Measurements from ENCODE around the gene PPP1R3A. TPM values are rescaled to one million over a fixed set of nuclear protein-coding genes. Genes with fewer than 3 reads are reported as not detected.

The PPP1R3A gene
- total RNA-seq, 1 donor from 2014 or later = not detected

DNA sequence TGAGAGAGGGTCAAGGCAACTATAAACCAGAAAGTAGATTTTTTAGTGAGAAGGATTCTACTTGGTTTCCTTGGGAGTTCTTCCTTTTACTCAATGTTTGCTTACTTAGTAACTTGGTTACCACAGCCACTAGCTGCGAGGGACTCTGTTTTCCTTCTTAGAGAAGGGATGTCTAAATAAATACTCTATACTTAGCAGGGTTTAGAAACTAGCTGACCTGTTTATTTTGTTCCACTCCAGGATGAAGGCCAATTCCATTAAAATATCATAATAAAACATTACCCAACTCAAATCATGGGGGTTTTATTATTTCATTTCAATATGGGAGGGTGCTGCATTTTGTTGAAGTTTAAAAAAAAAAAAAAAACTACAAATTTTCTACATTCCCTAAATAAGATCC, 87.3 kb downstream of the PPP1R3A start:
- H2AFZ ChIP-seq (ENCODE audit: low read depth, low read length) = no peak overlapping the region
- H3K4me1 Mint-ChIP-seq (ENCODE audit: low read depth, unreplicated experiment) = no peaks in the 10 kb centered on the region
- H3K27me3 ChIP-seq (ENCODE audit: insufficient read depth, low read length) = no peaks in the 10 kb centered on the region
- H3K27ac Mint-ChIP-seq (ENCODE audit: unreplicated experiment) = no peak overlapping the region
- H3K27ac ChIP-seq (ENCODE audit: low read depth, low read length) = no peak overlapping the region
- no peaks in the 10 kb centered on the region for H4K20me1 ChIP-seq (ENCODE audit: insufficient read depth, low read length)
- no peak overlapping the region for H3K4me2 ChIP-seq (ENCODE audit: low read length)
- no peaks in the 10 kb centered on the region for H3K36me3 Mint-ChIP-seq (ENCODE audit: low read depth, unreplicated experiment)
- H3K4me3 ChIP-seq (ENCODE audit: insufficient read depth, low read depth, low read length) = no peak overlapping the region
- H3K4me1 ChIP-seq (ENCODE audit: insufficient read depth, low read length) = no peaks in the 10 kb centered on the region
- H3K9ac ChIP-seq (ENCODE audit: low read length) = no peak overlapping the region
- no peaks in the 10 kb centered on the region for H3K36me3 ChIP-seq (ENCODE audit: insufficient read depth, low read length)
- FAIRE-seq (no peak), DNase-seq (ENCODE audit: low read depth) (peak; percentile 6)
- no peaks in the 10 kb centered on the region for H3K9me3 ChIP-seq (ENCODE audit: insufficient read depth, low read depth, low read length)
- no peak for TF ChIP-seq EZH2 (IDR thresholded peaks at IDR 0.05; ENCODE audit: insufficient read depth, low read length)
- TF ChIP-seq, protein P1, sequence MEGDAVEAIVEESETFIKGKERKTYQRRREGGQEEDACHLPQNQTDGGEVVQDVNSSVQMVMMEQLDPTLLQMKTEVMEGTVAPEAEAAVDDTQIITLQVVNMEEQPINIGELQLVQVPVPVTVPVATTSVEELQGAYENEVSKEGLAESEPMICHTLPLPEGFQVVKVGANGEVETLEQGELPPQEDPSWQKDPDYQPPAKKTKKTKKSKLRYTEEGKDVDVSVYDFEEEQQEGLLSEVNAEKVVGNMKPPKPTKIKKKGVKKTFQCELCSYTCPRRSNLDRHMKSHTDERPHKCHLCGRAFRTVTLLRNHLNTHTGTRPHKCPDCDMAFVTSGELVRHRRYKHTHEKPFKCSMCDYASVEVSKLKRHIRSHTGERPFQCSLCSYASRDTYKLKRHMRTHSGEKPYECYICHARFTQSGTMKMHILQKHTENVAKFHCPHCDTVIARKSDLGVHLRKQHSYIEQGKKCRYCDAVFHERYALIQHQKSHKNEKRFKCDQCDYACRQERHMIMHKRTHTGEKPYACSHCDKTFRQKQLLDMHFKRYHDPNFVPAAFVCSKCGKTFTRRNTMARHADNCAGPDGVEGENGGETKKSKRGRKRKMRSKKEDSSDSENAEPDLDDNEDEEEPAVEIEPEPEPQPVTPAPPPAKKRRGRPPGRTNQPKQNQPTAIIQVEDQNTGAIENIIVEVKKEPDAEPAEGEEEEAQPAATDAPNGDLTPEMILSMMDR (IDR thresholded peaks at IDR 0.05; ENCODE audit: insufficient read depth, low read depth, low read length) = no peak
- no peaks in the 10 kb centered on the region for H3K9me3 Mint-ChIP-seq (ENCODE audit: unreplicated experiment)
- no peak overlapping the region for H3K4me3 Mint-ChIP-seq (ENCODE audit: unreplicated experiment)
- no peaks in the 10 kb centered on the region for H3K79me2 ChIP-seq (ENCODE audit: insufficient read depth, low read length)
- no peaks in the 10 kb centered on the region for H3K27me3 Mint-ChIP-seq (ENCODE audit: low read depth, unreplicated experiment)

DNA sequence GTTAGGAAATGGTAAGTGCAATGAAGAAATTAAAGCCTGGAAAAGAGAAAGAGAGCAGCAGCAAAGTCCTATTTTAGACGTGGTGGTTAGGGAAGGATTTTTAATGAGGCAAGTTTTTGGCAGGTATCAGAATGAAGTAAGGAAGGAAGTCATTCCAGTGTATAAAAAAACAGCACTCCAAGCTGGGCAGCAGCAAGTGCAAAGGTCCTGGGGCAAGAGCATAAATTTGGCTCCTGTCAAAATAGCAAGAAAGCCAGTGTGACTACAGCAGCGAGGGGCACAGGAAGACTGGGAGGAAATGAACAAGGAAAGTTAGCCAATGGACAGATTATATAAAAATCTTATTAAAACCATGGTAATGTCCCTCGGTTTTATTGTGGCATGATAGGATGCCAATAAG, 90.2 kb downstream of the PPP1R3A start:
- H3K27me3 ChIP-seq (ENCODE audit: insufficient read depth, low read length) = no peaks in the 10 kb centered on the region
- H3K27ac Mint-ChIP-seq (ENCODE audit: unreplicated experiment) = no peak overlapping the region
- H3K9me3 ChIP-seq (ENCODE audit: insufficient read depth, low read depth, low read length) = no peaks in the 10 kb centered on the region
- DNase-seq (ENCODE audit: low read depth) (no peak), FAIRE-seq (no peak)
- no peaks in the 10 kb centered on the region for H3K79me2 ChIP-seq (ENCODE audit: insufficient read depth, low read length)
- H3K4me1 ChIP-seq (ENCODE audit: insufficient read depth, low read length) = no peaks in the 10 kb centered on the region
- no peaks in the 10 kb centered on the region for H4K20me1 ChIP-seq (ENCODE audit: insufficient read depth, low read length)
- no peak overlapping the region for H2AFZ ChIP-seq (ENCODE audit: low read depth, low read length)
- H3K36me3 Mint-ChIP-seq (ENCODE audit: low read depth, unreplicated experiment) = no peaks in the 10 kb centered on the region
- H3K27me3 Mint-ChIP-seq (ENCODE audit: low read depth, unreplicated experiment) = no peaks in the 10 kb centered on the region
- H3K4me3 ChIP-seq (ENCODE audit: insufficient read depth, low read depth, low read length) = no peak overlapping the region
- H3K9ac ChIP-seq (ENCODE audit: low read length) = no peak overlapping the region
- H3K4me2 ChIP-seq (ENCODE audit: low read length) = no peak overlapping the region
- H3K36me3 ChIP-seq (ENCODE audit: insufficient read depth, low read length) = no peaks in the 10 kb centered on the region
- no peak overlapping the region for H3K27ac ChIP-seq (ENCODE audit: low read depth, low read length)
- no peaks in the 10 kb centered on the region for H3K9me3 Mint-ChIP-seq (ENCODE audit: unreplicated experiment)
- peaks cover 1% of the 10 kb centered on the region for H3K4me1 Mint-ChIP-seq (ENCODE audit: low read depth, unreplicated experiment)
- TF ChIP-seq, protein P1 (IDR thresholded peaks at IDR 0.05; ENCODE audit: insufficient read depth, low read depth, low read length) = no peak
- TF ChIP-seq EZH2 (IDR thresholded peaks at IDR 0.05; ENCODE audit: insufficient read depth, low read length) = no peak
- H3K4me3 Mint-ChIP-seq (ENCODE audit: unreplicated experiment) = no peak overlapping the region

Data from astrocyte (in vitro differentiated cells and primary cell).